Activated CD8-positive, alpha-beta T cell treated with anti-CD3 and anti-CD28 coated beads, Interleukin-2, amount 10 ng/mL, durations not matched to agents 7 days and 5 days (primary cell): ENCODE results near the gene FANCM. TPM values are rescaled to one million over a fixed set of nuclear protein-coding genes. Genes with fewer than 3 reads are reported as not detected.
A peak's percentile ranks its signal among the peaks of the same experiment; 100 is the strongest.
"Not testable (repeated sequence)": the region's sequence is repeated elsewhere in the genome, so short reads cannot be mapped to it uniquely, and the experiment has no call there.

Experiments
- ATAC-seq: fragments of 150-1000 bp; cut with Tn5 transposase; one replicate; pipeline ENCODE4 v1.10.0; 2021; ENCODE audit warnings: moderate library complexity
- CTCF ChIA-PET: fragments of 350-600 bp; sonication (Branson Sonifier 250); formaldehyde crosslinking; loops from one replicate; lab custom pipeline; 2021; ENCODE audit warnings: antibody characterized with exemption; lab: Charles Lee
- POLR2A ChIA-PET: fragments of 350-600 bp; sonication (Branson Sonifier 250); formaldehyde crosslinking; loops from one replicate; lab custom pipeline; 2021; ENCODE audit warnings: antibody characterized with exemption; lab: Charles Lee
- DNase-seq: peaks from one replicate; pipeline ENCODE4 v3.0.0-alpha.2; 2020
- H3K27ac Mint-ChIP-seq: one replicate; pipeline ENCODE4 v1.8.0; 2021; ENCODE audit warnings: mild to moderate bottlenecking, mixed read lengths
- H3K27me3 Mint-ChIP-seq: one replicate; pipeline ENCODE4 v1.8.0; 2021; ENCODE audit warnings: low read depth, mixed read lengths
- H3K36me3 Mint-ChIP-seq: one replicate; pipeline ENCODE4 v1.8.0; 2021; ENCODE audit warnings: low read depth, mixed read lengths
- H3K4me1 Mint-ChIP-seq: one replicate; pipeline ENCODE4 v1.8.0; 2021; ENCODE audit warnings: low read depth, mixed read lengths
- H3K4me3 Mint-ChIP-seq: one replicate; pipeline ENCODE4 v1.8.0; 2021; ENCODE audit warnings: mild to moderate bottlenecking, mixed read lengths
- H3K9me3 Mint-ChIP-seq: one replicate; pipeline ENCODE4 v1.8.0; 2022; ENCODE audit warnings: mixed read lengths; ENCODE audit not compliant: insufficient read depth
- total RNA-seq, 2 experiments: library from RNA; stranded (reverse); gene quantifications; one replicate each; pipeline ENCODE4 v1.2.3, GENCODE V29; 2021

FANCM gene
- total RNA-seq, 2 experiments from 2014 or later: 17.2 to 20.2 TPM

DNA sequence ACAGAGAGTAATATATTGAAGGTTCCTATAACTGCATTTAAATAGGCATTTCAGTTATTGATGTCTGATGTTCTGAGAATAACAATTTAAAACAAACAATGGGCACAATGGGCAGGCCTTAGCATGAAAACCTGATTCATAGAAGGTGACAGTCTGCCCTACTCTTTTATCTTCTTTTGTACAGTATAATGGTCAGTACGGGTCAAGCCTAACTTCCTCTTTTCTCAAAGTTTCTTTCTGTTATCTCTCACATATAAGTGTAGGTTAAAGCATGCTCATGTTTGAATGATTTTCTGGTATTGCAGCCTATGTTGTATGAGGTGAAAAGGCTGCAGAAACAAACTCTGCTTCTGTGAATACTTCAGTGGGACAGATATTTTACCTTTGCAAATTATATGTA, 15.6 kb upstream of the FANCM start:
- Mint-ChIP-seq H3K36me3 (peaks cover 52% of the 10 kb centered on the region), H3K27ac (no peak overlapping the region), H3K27me3 (no peaks in the 10 kb centered on the region), H3K4me3 (no peak overlapping the region), H3K9me3 (no peaks in the 10 kb centered on the region), H3K4me1 (no peaks in the 10 kb centered on the region)
- DNase-seq (no peak), ATAC-seq (no peak)
- ChIA-PET POLR2A (no interaction called here), CTCF (interaction anchor here (0.7 kb wide), 1 partner anchor 54 kb away, joined by 3 read pairs; no protein-coding TSS in a partner anchor)

DNA sequence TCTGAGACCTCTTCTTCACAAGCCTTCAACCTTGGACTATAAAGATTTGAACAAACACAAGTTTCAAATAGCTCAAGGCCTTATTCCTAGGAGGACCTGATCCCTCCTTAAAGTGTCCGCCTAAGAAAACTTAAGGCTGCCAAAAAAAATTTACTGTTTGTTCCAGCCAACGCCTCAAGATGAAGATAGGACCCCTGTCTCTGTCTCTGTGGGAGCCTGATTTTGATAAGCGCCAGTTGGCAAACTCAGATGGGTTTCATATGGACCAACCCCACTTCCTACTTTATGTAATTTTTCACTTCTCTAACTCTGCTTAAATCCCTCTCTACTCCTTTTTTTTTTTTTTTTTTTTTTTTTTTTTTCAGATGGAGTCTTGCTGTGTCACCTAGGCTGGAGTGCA, 12.5 kb upstream of the FANCM start:
- ChIA-PET CTCF (no interaction called here), POLR2A (interaction anchor here (0.5 kb wide), 1 partner anchor 42 kb away, joined by 5 read pairs; no protein-coding TSS in a partner anchor)
- no peak overlapping the region for H3K27ac Mint-ChIP-seq
- H3K27me3 Mint-ChIP-seq: no peaks in the 10 kb centered on the region
- no peaks in the 10 kb centered on the region for H3K9me3 Mint-ChIP-seq
- no peak for ATAC-seq
- H3K36me3 Mint-ChIP-seq: peaks cover 48% of the 10 kb centered on the region
- H3K4me1 Mint-ChIP-seq: no peaks in the 10 kb centered on the region
- H3K4me3 Mint-ChIP-seq: no peak overlapping the region
- no peak for DNase-seq

DNA sequence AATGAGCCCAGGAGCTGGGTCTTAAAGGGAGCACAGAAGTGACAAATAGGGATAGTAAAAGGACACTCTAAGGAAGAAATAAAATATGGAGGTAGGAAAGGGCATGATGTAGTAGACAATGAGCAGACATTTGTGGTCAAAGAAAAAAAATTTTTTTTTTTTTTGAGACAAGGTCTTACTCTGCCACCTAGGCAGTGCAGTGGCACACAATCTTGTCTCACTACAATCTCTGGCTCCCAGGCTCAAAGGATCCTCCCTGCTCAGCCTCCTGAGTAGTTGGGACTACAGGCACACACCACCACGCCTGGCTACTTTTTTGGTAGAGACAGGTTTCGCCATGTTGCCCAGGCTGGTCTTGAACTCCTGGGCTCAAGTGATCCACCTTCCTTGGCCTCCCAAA, 10.0 kb upstream of the FANCM start:
- CTCF ChIA-PET: no interaction called here
- no peak for ATAC-seq
- H3K27me3 Mint-ChIP-seq: no peaks in the 10 kb centered on the region
- POLR2A ChIA-PET: interaction anchor here (0.6 kb wide), 1 partner anchor 153 kb away, joined by 3 read pairs; no protein-coding TSS in a partner anchor
- peaks cover 2% of the 10 kb centered on the region for H3K4me1 Mint-ChIP-seq
- peaks cover 34% of the 10 kb centered on the region for H3K36me3 Mint-ChIP-seq
- no peak overlapping the region for H3K4me3 Mint-ChIP-seq
- H3K27ac Mint-ChIP-seq: no peak overlapping the region
- DNase-seq: no peak
- no peaks in the 10 kb centered on the region for H3K9me3 Mint-ChIP-seq

DNA sequence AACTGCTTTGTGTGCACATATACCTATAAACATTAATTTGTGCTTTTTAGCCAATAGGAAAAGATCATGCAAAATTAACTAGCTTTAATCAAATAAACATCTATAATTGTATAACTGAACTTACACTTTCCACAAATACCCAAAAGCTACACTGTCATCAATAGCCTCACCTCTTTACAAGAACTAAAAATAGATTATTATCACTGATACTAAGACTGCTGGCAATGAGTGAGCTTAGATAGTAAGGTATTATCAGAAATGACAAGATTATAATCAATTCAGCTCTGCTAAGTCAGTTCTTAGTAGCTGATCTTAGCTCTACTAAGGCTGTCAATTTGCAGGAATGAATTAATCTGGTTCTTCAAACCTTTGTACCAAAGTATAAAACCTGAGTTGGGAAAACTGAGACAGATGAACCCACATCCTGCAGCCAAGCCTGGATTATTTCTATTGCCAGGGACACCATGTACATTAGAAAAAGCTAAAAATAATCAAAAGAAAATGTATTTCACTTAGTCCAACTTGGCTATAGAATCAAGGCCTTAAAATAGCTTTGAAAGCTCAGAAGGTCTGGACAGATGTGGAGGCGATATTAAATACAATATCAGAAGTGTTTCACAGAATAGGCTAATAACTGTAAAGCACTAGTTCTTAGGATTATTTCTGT, 6.6 kb upstream of the FANCM start:
- ChIA-PET POLR2A (no interaction called here), CTCF (interaction anchor here (0.6 to 1.4 kb wide), 3 partner anchors 12 to 139 kb away, joined by 3 to 7 read pairs (median 3); no protein-coding TSS in a partner anchor)
- peaks cover 14% of the 10 kb centered on the region for H3K4me1 Mint-ChIP-seq
- peaks cover 18% of the 10 kb centered on the region for H3K36me3 Mint-ChIP-seq
- H3K4me3 Mint-ChIP-seq: no peak overlapping the region
- no peak for ATAC-seq
- no peaks in the 10 kb centered on the region for H3K27me3 Mint-ChIP-seq
- no peaks in the 10 kb centered on the region for H3K9me3 Mint-ChIP-seq
- no peak for DNase-seq
- no peak overlapping the region for H3K27ac Mint-ChIP-seq

DNA sequence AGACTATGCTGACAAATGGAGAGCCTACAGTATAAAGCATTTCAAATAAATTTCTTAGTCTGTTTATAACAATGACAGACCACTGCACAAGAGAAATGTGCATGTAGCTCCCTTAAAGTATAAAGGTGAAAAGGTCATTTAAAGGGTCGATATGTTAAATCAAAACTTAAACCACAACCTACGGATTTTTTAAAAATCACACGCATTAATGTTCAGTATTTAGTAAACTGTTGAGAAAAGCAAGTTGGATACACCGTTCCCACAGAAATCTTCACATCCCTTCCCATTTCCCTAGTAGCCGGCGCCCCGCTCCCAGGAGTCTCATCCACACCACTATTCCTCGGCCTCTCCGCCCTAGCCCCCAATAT, 2.1 kb upstream of the FANCM start:
- H3K27ac Mint-ChIP-seq: peak overlapping the region; percentile 97
- peaks cover 5% of the 10 kb centered on the region for H3K36me3 Mint-ChIP-seq
- CTCF ChIA-PET: interaction anchor here (1.3 kb wide), 1 partner anchor 16 kb away, joined by 3 read pairs; no protein-coding TSS in a partner anchor
- peak overlapping the region; percentile 90 for H3K4me3 Mint-ChIP-seq
- H3K27me3 Mint-ChIP-seq: no peaks in the 10 kb centered on the region
- no peaks in the 10 kb centered on the region for H3K9me3 Mint-ChIP-seq
- peaks cover 30% of the 10 kb centered on the region for H3K4me1 Mint-ChIP-seq
- POLR2A ChIA-PET: interaction anchor here (1.3 to 4.5 kb wide), 5 partner anchors 26 to 237 kb away, joined by 3 to 31 read pairs (median 6); partner anchors contain the start of genes KLHL28, MIS18BP1, PRPF39 and TOGARAM1
- DNase-seq: no peak
- ATAC-seq: no peak

DNA sequence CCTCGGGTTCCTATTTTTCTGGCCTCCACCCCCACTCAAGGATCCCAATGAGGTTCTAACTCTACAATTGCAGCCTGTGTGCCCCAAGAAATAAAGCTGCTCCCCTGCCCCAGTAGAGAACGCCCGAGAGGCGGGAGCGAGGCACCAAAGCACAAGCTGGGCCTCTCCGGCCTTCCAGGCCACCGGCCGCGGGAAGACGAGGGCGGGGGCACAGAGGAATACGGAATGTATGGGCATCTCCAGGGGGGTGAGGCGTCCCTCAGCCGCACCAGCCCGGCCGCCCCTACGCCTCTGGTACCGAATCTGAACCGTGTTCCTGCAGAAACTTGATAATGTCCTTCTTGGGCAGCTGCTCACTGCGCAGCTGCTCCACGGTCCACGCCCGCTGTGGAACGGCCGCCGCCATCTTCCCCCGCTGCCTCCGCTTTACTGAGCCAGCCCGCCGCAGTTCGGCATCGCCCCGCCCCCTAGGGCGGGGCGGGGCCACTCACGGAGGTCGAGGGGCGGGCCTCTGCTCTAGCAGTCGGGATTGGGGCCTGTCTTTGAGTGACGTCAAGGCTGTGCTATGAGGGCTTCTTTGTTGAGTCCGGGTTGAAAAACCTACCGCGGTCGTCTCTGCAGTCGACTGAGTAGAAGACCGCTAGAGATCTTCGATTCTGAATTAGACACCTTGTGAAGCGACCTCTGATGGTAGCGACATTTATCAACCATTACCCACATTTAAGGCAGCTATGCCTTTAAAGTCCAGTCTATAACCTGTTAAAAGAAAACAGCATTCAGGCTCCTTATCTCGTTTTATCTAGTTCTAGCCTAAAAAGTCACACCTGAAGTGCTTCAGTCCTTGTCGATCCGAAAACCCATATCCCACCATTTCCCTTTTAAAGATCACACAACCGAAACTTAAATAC, 1.4 kb upstream of the FANCM start, which contains the start of gene FKBP3:
FKBP3 (minus strand) TSS at position 431 of the 908 bp plus-strand sequence; CDS start at position 406, 25 bp downstream.
- peak; percentile 98 for DNase-seq
- Mint-ChIP-seq H3K27ac (peak within 1 kb of the TSS; percentile 97), H3K27me3 (no peaks in the 10 kb centered on the region), H3K9me3 (no peaks in the 10 kb centered on the region), H3K4me1 (peaks cover 36% of the 10 kb centered on the region), H3K36me3 (peaks cover 8% of the 10 kb centered on the region), H3K4me3 (peak within 1 kb of the TSS; percentile 90)
- ChIA-PET POLR2A (interaction anchor here (1.3 to 4.5 kb wide), 5 partner anchors 27 to 238 kb away, joined by 3 to 31 read pairs (median 6); partner anchors contain the start of genes KLHL28, MIS18BP1, PRPF39 and TOGARAM1), CTCF (interaction anchor here (1.0 to 3.3 kb wide), 4 partner anchors 12 to 221 kb away, joined by 3 to 11 read pairs (median 8); partner anchors contain the start of genes MIS18BP1 and PRPF39)
- ATAC-seq: peak; percentile 95

DNA sequence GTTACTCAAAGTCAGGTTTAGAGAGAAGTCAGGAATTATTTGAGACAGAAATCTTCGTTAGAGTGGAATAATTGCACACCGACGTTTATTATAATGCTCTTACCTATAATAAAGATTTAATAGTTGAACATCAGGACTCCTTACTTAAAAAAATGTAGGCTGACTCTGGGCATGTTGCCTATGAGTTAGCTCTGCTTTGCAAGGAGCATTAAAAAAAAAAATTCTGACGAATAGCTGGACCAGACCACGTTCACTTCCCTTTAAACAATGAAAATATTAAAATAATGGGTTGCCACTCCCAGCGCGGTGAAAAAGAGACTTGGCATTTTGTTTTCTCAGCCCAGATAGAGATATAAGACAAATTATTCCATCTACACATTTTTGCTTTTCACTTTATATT, 574 bp upstream of the FANCM start:
- H3K4me1 Mint-ChIP-seq: peaks cover 38% of the 10 kb centered on the region
- peaks cover 8% of the 10 kb centered on the region for H3K36me3 Mint-ChIP-seq
- H3K27me3 Mint-ChIP-seq: no peaks in the 10 kb centered on the region
- H3K4me3 Mint-ChIP-seq: peak overlapping the region; percentile 90
- CTCF ChIA-PET: interaction anchor here (1.0 to 3.3 kb wide), 5 partner anchors 11 to 222 kb away, joined by 3 to 11 read pairs (median 8); partner anchors contain the start of genes MIS18BP1 and PRPF39
- POLR2A ChIA-PET: interaction anchor here (1.3 to 4.5 kb wide), 5 partner anchors 28 to 239 kb away, joined by 5 to 31 read pairs (median 6); partner anchors contain the start of genes KLHL28, MIS18BP1, PRPF39 and TOGARAM1
- ATAC-seq: no peak
- no peaks in the 10 kb centered on the region for H3K9me3 Mint-ChIP-seq
- H3K27ac Mint-ChIP-seq: peak overlapping the region; percentile 97
- no peak for DNase-seq

DNA sequence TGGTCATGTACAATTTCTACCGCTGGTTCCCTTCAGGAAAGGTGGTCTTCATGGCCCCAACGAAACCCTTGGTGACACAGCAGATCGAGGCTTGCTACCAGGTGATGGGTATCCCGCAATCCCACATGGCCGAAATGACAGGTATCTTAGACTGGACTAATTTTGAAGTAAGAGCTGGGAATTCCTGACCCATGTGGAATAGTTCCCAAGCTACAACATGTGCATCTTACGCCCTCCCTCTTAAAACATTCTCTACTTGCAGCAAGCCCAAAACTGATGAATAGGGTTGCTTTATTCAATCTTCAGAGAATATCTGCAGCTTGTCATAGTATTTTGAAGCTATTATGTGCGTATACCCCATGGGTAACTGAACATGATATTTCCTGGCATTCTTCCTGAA, 669 bp downstream of the FANCM start:
- ChIA-PET CTCF (interaction anchor here (0.7 to 3.3 kb wide), 9 partner anchors 10 to 384 kb away, joined by 3 to 11 read pairs (median 6); partner anchors contain the start of gene PRPF39), POLR2A (interaction anchor here (0.8 to 4.5 kb wide), 5 partner anchors 19 to 174 kb away, joined by 3 to 31 read pairs (median 6); partner anchors contain the start of genes KLHL28, MIS18BP1, PRPF39 and TOGARAM1)
- DNase-seq: no peak
- no peak for ATAC-seq
- Mint-ChIP-seq H3K27ac (peak overlapping the region; percentile 97), H3K36me3 (peaks cover 15% of the 10 kb centered on the region), H3K9me3 (no peaks in the 10 kb centered on the region), H3K27me3 (no peaks in the 10 kb centered on the region), H3K4me3 (peak overlapping the region; percentile 90), H3K4me1 (peaks cover 38% of the 10 kb centered on the region)

DNA sequence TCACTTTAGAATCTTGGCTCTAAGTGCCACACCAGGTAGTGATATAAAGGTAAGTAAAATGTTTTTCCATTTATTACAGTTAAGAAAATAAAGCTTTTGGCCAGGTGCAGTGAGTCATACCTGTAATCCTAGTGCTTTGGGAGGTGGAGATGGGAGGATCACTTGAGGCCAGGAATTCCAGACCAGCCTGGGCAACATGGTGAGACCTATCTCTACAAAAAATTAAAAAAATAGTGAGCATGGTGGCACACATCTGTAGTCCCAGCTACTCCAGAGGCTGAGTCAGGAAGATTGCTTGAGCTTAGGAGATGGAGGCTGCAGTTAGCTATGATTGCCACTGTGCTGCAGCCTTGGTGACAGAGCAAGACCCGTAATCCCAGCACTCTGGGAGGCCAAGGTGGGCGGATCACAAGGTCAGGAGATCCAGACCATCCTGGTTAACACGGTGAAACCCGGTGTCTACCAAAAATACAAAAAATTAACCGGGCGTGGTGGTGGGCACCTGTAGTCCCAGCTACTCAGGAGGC, 5.0 kb downstream of the FANCM start:
- Mint-ChIP-seq H3K36me3 (peaks cover 29% of the 10 kb centered on the region), H3K4me1 (peaks cover 39% of the 10 kb centered on the region), H3K27me3 (no peaks in the 10 kb centered on the region), H3K27ac (no peak overlapping the region), H3K9me3 (no peaks in the 10 kb centered on the region), H3K4me3 (no peak overlapping the region)
- CTCF ChIA-PET: interaction anchor here (0.9 kb wide), 1 partner anchor 61 kb away, joined by 3 read pairs; no protein-coding TSS in a partner anchor
- POLR2A ChIA-PET: no interaction called here
- DNase-seq (no peak), ATAC-seq (no peak)

DNA sequence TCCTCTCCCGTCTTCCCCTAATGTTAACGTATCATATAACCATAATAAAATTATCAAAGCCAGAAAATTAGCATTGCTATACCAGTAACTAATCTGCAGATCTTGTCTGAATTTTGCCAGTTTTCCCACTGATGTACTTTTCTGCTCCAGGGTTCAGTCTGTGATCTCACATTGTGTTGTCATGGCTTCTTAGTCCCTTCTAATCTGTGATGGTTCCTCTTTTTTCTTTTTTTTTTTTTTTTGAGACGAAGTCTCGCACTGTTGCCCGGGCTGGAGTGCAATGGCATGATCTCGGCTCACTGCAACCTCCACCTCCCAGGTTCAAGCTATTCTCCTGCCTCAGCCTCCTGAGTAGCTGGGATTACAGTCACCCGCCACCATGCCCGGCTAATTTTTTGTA, 6.4 kb downstream of the FANCM start:
- POLR2A ChIA-PET, H3K4me3 Mint-ChIP-seq, H3K27me3 Mint-ChIP-seq, CTCF ChIA-PET, H3K9me3 Mint-ChIP-seq, ATAC-seq, H3K27ac Mint-ChIP-seq, DNase-seq: not testable (repeated sequence)
- Mint-ChIP-seq H3K4me1 (peaks cover 34% of the 10 kb centered on the region), H3K36me3 (peaks cover 33% of the 10 kb centered on the region)

DNA sequence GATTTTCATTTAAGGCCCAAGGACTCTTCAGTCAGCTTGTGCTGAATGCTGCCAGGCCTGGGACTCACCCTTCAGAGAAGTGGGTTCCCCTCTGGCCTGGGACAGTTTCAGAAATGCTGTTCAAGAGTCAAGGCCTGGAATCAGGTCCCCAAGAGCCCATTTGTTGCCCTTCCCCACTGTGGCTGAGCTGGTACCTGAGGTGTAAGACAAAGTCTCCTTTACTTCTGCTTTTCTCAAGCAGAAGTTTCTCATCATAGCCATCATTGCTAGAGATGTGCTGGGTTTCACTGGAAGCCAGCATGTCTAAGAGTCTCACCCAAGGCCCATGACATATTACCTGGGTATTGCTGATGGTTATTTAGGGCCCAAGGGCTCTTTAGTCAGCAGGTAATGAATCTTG, 8.9 kb downstream of the FANCM start:
- DNase-seq (no peak), ATAC-seq (no peak)
- Mint-ChIP-seq H3K4me1 (peaks cover 16% of the 10 kb centered on the region), H3K27me3 (no peaks in the 10 kb centered on the region), H3K9me3 (no peaks in the 10 kb centered on the region), H3K36me3 (peaks cover 35% of the 10 kb centered on the region), H3K4me3 (no peak overlapping the region), H3K27ac (no peak overlapping the region)
- ChIA-PET POLR2A (interaction anchor here (1.0 kb wide), 1 partner anchor 15 kb away, joined by 3 read pairs; no protein-coding TSS in a partner anchor), CTCF (interaction anchor here (3.3 kb wide), 1 partner anchor 9 kb away, joined by 11 read pairs; the partner anchor contains the start of gene FANCM)
